ENCODE measurements around the gene ABAT. TPM values are rescaled to one million over a fixed set of nuclear protein-coding genes. Genes with fewer than 3 reads are reported as not detected.

Gene ABAT
- total RNA-seq, 2 donors from 2014 or later: 67.4 to 74.7 TPM

DNA sequence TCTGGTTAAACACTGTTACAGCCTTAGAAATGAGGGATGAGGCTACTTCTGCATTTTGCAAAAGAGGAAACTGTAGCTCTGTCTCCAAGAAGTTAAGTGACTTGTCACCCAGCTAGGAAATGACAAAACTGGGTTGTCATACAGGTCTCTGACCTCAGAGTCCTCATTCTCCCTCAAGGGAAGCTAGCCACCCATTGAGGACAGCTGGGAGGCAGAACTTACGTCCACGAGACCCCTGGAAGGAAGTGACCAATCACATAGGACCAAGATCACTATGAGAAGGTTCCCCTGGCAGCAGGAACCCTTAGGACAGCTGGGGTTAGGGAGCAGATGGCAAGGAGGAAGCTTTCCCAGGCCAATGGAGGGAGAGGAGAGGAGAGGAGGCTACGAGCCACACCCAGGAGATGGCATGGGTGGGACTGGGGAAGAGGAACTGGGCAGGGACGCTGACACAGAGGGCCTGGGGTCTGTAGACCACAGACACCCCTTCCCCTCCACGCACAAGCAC is 41.7 kb upstream of the ABAT start:
- 83% methylated on average over 5 of the region's 5 CpGs for WGBS
- Histone ChIP-seq H3K27me3 (replicated peaks; ENCODE audit: insufficient read depth) (no peaks in the 10 kb centered on the region), H3K36me3 (peaks cover 4 to 36% of the 10 kb centered on the region in 2 donors), H3K4me3 (no peak overlapping the region), H3K4me1 (replicated peaks) (no peaks in the 10 kb centered on the region), H3K9me3 (no peaks in the 10 kb centered on the region), H3K27ac (no peak overlapping the region)
- DNase-seq (ENCODE audit: low spot score): no peak
- TF ChIP-seq, protein P1, sequence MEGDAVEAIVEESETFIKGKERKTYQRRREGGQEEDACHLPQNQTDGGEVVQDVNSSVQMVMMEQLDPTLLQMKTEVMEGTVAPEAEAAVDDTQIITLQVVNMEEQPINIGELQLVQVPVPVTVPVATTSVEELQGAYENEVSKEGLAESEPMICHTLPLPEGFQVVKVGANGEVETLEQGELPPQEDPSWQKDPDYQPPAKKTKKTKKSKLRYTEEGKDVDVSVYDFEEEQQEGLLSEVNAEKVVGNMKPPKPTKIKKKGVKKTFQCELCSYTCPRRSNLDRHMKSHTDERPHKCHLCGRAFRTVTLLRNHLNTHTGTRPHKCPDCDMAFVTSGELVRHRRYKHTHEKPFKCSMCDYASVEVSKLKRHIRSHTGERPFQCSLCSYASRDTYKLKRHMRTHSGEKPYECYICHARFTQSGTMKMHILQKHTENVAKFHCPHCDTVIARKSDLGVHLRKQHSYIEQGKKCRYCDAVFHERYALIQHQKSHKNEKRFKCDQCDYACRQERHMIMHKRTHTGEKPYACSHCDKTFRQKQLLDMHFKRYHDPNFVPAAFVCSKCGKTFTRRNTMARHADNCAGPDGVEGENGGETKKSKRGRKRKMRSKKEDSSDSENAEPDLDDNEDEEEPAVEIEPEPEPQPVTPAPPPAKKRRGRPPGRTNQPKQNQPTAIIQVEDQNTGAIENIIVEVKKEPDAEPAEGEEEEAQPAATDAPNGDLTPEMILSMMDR (IDR thresholded peaks at IDR 0.05): no peak
- TF ChIP-seq POLR2AphosphoS5 (IDR thresholded peaks at IDR 0.05) (no peak), POLR2A (IDR thresholded peaks at IDR 0.05) (no peak)
- intact Hi-C loops (cut with DNase I): no loop called here

DNA sequence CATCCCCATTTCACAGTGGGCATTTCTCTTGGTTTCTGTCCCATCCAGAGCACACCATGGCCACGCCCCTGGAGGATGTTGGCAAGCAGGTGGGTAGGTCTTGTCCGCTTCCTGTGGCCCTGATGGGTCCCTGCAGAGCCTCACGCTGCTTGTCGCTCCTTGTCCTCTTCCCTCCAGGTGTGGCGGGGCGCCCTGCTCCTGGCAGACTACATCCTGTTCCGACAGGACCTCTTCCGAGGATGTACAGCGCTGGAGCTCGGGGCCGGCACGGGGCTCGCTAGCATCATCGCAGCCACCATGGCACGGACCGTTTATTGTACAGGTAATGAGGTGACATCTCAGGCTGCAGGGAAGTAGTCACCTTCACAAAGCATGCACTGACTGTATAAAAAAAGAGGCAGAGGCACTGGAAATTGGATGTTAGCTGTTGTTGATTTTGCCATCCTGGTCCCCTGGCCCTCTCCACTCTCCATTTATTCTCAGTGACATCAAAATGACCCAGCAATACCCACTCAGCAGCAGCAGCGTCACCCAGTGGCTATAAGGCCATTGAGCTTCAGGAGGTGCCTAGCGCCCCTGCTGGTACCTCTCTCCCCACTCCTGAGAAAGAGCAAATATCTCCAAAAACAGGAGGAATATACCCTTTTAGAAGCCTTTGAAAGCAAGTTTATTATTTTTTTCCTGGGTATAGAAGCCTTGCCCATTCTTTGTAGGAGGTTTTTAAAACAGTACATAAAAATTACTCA is 39.3 kb upstream of the ABAT start:
- no peak for TF ChIP-seq POLR2A (IDR thresholded peaks at IDR 0.05)
- TF ChIP-seq, protein P1 (IDR thresholded peaks at IDR 0.05): no peak
- no peak for TF ChIP-seq POLR2AphosphoS5 (IDR thresholded peaks at IDR 0.05)
- no peak for DNase-seq (ENCODE audit: low spot score)
- intact Hi-C loops (cut with DNase I): no loop called here
- Histone ChIP-seq H3K9me3 (no peaks in the 10 kb centered on the region), H3K36me3 (peaks cover 4 to 13% of the 10 kb centered on the region in 2 donors), H3K27ac (no peak overlapping the region), H3K27me3 (replicated peaks; ENCODE audit: insufficient read depth) (no peaks in the 10 kb centered on the region), H3K4me3 (no peak overlapping the region), H3K4me1 (replicated peaks) (no peaks in the 10 kb centered on the region)
- 83% methylated on average over 18 of the region's 18 CpGs for WGBS

DNA sequence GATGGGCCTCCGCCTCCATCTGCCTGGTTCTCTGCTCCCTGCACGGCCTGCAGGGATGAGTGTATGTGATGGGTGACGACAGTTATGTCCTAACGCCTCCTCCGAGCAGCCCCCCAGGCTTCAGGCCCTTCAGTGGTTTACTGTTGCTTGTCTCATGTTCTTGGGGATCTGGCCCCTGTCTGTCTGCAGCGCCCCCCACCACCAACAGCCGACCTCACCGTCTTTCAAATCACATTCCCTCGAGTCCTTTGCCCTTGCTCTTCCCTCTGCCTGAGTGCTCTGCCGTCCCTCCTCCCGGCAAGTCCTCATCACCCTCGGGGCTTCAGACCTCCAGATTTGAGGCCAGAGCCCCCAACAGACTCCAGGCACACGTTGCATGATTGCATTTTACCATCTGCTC is 34.7 kb upstream of the ABAT start:
- intact Hi-C loops (cut with DNase I): no loop called here
- Histone ChIP-seq H3K4me1 (replicated peaks) (no peaks in the 10 kb centered on the region), H3K36me3 (peaks cover 11 to 20% of the 10 kb centered on the region in 2 donors), H3K4me3 (no peak overlapping the region), H3K9me3 (no peaks in the 10 kb centered on the region), H3K27me3 (replicated peaks; ENCODE audit: insufficient read depth) (no peaks in the 10 kb centered on the region), H3K27ac (no peak overlapping the region)
- TF ChIP-seq POLR2AphosphoS5 (IDR thresholded peaks at IDR 0.05): no peak
- TF ChIP-seq, protein P1 (IDR thresholded peaks at IDR 0.05): no peak
- no peak for TF ChIP-seq POLR2A (IDR thresholded peaks at IDR 0.05)
- 89% methylated on average over 11 of the region's 13 CpGs for WGBS
- DNase-seq (ENCODE audit: low spot score): no peak

DNA sequence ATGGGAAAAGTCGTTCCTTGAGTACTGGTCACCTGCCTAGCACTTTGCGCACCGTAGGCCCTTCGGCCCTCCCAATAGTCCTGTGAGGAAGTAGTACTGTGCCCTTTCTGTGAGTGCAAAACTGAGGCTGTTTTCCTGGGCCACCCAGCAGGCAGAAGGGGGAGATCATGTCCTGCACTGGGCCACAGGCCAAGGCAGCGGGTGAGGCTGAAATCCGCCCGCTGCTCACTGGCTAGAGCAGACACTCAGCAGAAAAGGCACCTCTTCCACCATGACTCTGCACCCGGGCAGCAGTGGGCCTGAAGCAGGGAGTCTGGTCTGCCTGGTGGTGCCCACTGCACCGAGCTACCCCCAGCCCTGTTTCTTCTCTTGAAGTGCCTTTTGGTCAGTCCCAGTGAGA is 32.7 kb upstream of the ABAT start:
- Histone ChIP-seq H3K4me1 (replicated peaks) (no peaks in the 10 kb centered on the region), H3K9me3 (no peaks in the 10 kb centered on the region), H3K27ac (no peak overlapping the region), H3K27me3 (replicated peaks; ENCODE audit: insufficient read depth) (no peaks in the 10 kb centered on the region), H3K36me3 (peaks cover 11 to 12% of the 10 kb centered on the region in 2 donors), H3K4me3 (no peak overlapping the region)
- no peak for DNase-seq (ENCODE audit: low spot score)
- WGBS: 75% methylated on average over 9 of the region's 9 CpGs
- TF ChIP-seq POLR2AphosphoS5 (IDR thresholded peaks at IDR 0.05) (no peak), POLR2A (IDR thresholded peaks at IDR 0.05) (no peak)
- TF ChIP-seq, protein P1 (IDR thresholded peaks at IDR 0.05): no peak
- intact Hi-C loops (cut with DNase I): no loop called here

DNA sequence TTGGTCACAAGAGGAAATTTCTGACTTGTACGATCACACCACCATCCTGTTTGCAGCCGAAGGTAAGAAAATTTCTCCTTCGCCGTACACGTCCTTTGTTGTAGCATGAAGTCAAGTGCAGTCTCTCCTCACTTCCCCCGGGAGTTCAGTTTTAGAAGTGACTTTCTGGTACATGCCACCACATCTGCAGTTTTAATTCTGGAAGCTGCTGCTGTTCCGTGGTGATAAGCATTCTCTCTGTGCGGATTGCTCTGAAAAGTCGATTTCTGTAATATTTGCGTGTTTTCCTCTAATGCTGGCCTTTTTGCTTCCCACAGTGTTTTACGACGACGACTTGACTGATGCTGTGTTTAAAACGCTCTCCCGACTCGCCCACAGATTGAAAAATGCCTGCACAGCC is 32.3 kb upstream of the ABAT start:
- 83% methylated on average over 16 of the region's 16 CpGs for WGBS
- no peaks in the 10 kb centered on the region for H3K9me3 ChIP-seq
- intact Hi-C loops (cut with DNase I): no loop called here

More for the DNA sequence above, 32.3 kb upstream of the ABAT start:
- no peak overlapping the region for H3K27ac ChIP-seq
- peaks cover 15 to 16% of the 10 kb centered on the region in 2 donors for H3K36me3 ChIP-seq
- H3K4me1 ChIP-seq (replicated peaks): no peaks in the 10 kb centered on the region
- H3K4me3 ChIP-seq: no peak overlapping the region
- no peak for DNase-seq (ENCODE audit: low spot score)
- TF ChIP-seq, protein P1 (IDR thresholded peaks at IDR 0.05): no peak
- TF ChIP-seq POLR2AphosphoS5 (IDR thresholded peaks at IDR 0.05) (no peak), POLR2A (IDR thresholded peaks at IDR 0.05) (no peak)
- no peaks in the 10 kb centered on the region for H3K27me3 ChIP-seq (replicated peaks; ENCODE audit: insufficient read depth)
